ENCODE data around the gene CTNNA3.
A peak's percentile ranks its signal among the peaks of the same experiment; 100 is the strongest.
"Not testable (repeated sequence)": the region's sequence is repeated elsewhere in the genome, so short reads cannot be mapped to it uniquely, and the experiment has no call there.

Gene CTNNA3

GRCh38 chr10:66350622-66351399 is 1345.2 kb downstream of the CTNNA3 start:
- DNase-seq, result no peak

GRCh38 chr10:66349726-66350125 is 1346.3 kb downstream of the CTNNA3 start:
- no peak for DNase-seq

DNA sequence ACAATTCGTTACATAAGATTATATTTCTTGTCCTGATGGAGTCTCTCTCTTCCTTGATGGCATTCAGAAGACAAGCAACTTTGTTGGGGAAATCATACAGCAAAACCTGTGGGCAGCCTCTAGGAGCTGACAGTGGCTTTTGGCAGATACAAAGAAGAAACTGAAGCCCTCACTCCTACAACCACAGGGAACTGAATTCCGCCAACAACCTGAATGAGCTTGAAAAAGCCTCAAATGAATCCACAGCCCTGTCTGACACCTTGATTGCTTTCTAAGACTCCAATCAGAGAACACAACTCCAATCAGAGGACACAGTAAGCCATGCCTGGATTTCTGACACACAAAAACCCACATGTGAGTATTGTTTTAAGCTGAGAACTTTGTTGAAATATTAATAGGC is 1346.9 kb downstream of the CTNNA3 start:
- no peak for DNase-seq

GRCh38 chr10:66337211-66337610 is 1358.8 kb downstream of the CTNNA3 start:
- DNase-seq, result no peak

DNA sequence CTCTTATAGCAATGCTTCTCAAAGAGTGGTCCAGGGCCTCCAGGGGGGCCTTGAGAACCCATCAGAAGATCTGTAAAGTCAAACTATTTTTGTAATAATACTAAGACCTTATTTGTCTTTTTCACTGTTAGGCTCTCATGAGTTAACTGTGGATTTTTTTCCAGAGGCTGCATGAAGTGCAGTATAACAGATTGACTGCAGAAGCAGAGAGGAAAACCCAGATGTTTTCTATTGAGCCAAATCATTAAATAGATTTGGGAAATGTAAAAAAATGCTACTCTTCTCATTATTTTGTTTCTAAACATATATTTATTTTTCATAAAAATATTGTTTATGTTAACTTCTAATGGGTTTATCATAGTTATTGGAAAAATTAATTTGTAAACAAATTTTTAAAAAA is 1359.2 kb downstream of the CTNNA3 start:
- no peak for DNase-seq

DNA sequence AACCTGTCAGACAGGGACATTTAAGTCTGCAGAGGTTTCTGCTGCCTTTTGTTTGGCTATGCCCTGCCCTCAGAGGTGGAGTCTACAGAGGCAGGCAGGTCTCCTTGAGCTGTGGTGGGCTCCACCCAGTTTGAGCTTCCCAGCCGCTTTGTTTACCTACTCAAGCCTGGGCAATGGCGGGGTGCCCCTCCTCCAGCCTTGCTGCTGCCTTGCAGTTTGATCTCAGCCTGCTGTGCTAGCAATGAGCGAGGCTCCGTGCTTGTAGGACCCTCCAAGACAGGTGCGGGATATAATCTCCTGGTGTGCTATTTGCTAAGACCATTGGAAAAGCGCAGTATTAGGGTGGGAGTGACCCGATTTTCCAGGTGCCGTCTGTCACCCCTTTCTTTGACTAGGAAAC is 1360.2 kb downstream of the CTNNA3 start:
- not testable (repeated sequence) for DNase-seq

GRCh38 chr10:66329147-66329546 is 1366.8 kb downstream of the CTNNA3 start:
- DNase-seq, result no peak

- no peak for DNase-seq
These were observed 1369.1 kb downstream of the CTNNA3 start for GRCh38 chr10:66326876-66327275.

DNA sequence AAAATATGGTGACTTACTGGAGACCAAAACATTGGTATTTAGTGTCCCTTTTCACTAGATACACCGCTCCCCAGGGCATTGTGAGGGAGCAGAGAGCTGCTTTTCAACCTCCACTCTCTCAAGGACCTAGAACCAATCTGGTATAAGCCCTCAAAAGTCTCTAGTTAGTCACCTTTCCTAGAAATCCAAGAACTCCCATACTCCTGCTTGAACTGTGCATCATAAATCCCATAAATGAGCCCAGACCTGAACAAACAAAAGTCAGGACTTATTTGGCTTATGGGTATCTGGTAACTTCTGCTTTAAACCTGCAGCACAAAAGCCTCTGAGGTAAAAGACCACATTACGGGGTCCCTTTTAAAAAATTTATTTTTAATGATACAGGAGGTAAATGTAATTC is 1373.2 kb downstream of the CTNNA3 start:
- DNase-seq, result no peak

DNA sequence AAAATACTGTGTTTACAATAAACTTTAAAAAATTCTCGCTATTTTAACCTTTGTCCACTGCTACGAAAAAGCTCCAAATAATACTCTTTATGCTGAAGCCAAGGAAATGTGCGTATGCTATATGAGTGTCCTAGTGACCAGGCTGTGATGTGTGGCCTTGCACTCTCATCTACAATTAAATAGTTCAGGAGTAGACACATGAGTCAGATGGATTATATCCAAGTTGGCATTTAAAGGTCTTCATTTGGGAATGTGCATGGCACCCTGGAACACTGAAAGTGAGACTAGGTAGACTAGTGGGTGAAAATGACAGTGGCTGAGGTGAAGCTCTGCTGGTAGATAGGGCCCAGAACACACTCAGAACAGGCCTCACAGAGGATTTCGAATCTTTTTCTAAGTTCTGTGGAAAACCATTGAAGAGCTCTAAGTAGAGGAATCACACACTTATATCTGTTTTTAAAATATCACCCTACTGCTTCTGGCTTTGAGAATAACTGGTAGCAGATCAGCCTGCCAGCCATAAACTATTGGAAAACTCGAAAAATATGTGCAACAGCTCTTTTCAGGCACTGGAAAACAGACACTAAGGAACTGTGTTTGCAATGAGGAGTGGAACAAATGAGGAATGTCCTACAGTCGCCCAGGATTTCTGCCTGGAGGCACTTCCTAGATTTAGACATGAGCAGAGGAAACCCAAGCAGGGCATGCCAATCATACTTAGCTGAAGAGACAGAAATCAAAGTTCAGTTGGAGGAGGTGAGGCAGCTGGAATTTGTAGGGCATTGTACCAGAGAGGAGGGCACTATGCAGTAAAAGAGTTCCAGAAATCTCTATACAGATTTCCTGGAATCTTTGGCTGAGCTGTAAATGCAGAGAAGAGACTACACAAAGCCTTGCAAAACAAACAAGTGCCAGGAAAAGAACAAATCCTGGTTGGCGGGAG is 1374.0 kb downstream of the CTNNA3 start:
- peak in 1 of 2 experiments; percentile 12 for DNase-seq

DNA sequence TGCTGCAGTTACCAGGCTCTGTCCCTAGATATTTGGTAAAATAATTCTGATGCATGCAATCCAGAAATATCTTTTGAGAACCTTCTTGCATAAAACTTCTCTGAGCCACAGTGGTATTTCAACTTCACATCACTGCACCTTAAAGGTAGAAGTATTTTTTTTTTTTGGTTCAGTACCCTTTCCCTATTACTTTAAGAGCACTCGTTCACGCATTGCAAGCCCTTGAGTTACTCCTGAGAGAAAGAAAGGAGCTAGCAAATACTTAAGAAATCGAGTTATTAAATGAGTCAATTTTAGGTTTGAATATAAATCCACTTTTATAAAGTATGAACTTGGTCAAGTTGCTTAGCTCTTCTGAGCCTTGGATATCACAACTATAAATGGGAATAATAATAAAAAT is 1377.2 kb downstream of the CTNNA3 start:
- no peak for DNase-seq

- no peak for DNase-seq
These were observed 1388.2 kb downstream of the CTNNA3 start for GRCh38 chr10:66307826-66308225.

DNA sequence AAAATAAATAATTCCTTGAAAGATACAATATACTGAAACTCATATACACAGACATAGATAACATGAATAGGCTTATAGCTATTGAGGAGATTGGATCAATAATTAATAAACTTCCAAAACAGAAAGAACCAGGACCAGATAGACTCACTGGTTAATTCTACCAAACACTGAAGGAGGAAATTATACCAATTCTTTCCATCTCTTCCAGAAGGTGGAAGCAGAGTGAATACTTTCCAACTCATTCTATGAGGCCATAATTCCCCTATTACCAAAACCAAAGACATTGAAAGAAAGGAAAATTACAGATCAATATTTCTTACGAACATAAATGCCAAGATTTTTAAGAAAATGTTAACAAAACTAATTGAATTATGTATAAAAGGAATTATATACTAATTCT is 1394.9 kb downstream of the CTNNA3 start:
- no peak for DNase-seq

DNA sequence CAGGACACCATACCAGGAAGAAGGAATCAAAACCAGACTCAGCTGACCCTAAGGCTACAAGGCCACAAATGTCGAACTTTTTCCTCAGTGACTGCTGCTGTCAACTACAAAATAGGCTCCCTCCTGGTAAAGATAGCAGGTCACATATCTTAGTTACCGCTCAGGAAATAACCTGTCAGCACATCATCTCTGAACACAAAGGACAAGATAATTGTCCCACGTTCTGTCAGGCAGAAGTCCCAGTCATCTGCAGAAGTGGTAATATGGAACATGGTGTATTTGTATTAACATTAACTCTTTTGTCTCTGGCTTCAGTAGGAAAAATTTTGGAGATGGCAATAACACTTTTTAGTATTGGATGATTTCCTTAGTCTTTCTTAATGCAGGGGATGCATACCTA is 1400.4 kb downstream of the CTNNA3 start:
- no peak for DNase-seq

GRCh38 chr10:66294538-66294937 is 1401.5 kb downstream of the CTNNA3 start:
- DNase-seq, result no peak

GRCh38 chr10:66292922-66293321 is 1403.1 kb downstream of the CTNNA3 start:
- DNase-seq, result no peak

DNA sequence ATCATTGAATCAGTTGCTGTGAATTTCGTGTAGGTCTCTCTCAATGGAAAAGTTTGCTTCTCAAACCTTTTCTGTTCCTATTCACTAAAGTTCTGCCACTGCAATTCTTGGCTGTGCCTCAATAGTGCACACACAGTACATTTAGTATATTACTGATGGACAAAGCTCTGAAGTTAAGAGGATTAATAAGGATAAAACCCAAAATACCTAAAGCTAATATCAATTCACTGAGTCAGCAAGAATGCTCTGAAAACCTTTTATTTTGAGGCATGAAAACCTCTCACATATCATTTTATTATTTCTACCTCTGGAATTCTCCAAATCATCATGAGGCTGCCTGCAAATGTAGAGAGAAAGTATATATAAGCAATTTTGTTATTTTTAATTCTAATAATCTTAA is 1403.5 kb downstream of the CTNNA3 start:
- DNase-seq, result no peak

DNA sequence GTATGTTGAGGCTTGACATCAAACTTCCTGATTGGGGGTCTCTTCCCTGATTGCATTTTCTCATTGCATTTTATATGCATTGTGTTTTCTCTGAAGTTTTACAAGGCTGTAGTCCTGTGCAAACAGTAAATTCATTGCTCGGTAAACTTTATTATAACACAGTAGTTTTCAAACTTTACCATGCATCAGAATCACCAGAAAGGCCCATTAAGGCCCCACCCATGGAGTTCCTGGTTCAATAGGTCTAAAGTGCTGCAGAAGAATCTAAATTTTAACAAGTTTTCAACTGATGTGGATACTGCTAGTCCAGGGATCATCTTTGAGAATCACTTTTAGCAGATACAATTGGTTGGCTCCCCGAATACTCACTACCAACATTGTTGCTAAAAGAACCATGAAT is 1404.9 kb downstream of the CTNNA3 start:
- no peak for DNase-seq

DNA sequence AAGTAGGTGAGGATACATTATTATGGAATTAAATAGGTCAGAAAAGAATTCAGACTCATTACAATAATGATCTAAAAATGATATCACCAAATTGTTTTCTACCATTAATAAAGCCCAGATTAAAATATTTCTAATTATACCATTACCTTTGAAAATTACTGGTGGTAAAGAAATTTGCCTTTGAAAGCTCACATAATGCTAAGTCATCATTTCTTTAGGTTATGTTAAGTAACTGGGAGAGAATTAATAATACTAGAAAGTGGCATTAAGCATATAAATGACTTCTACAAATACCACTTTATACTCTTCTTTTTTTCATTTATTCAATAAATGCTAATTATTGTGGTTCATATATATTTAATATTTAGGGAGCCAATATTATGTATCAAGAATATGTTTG is 1411.4 kb downstream of the CTNNA3 start:
- no peak for DNase-seq

- no peak for DNase-seq
These were observed 1412.0 kb downstream of the CTNNA3 start for GRCh38 chr10:66283874-66284464.

DNA sequence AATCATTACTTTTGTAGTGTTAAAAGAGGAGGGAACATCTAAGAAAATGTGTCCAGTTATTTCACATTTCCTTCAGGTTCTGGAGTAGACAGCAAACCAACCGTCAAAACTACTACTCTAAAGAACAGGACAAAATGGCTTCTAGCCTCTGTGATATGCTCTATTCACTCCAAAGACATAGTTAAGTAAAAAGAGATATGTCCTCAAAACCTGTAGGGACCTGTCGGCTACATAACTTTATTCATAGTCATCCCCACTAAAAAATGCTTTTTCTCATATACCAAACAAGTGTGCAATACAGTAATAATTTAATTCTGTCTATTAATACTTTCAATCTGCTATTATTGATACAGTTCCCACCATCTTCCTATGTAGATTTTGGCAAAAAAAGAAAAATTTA is 1412.9 kb downstream of the CTNNA3 start:
- no peak for DNase-seq

DNA sequence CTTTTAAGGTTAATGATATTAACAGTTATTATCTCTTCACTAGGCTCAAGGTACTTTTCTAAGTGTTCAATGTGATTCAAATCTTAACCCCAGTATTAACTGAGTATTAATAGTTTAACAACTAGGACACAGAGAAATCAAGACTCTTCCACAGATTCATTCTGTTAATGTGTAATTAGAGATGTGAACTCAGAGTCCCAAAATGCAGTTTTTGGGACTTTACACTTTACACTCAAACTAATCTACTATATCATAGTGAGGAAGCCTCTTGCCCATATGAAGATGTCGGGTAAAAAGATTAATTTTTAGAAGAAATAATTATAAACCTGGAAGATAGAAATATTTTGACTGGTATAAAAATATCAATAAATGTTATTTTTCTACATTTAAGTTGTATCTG is 1414.7 kb downstream of the CTNNA3 start:
- no peak for DNase-seq

DNA sequence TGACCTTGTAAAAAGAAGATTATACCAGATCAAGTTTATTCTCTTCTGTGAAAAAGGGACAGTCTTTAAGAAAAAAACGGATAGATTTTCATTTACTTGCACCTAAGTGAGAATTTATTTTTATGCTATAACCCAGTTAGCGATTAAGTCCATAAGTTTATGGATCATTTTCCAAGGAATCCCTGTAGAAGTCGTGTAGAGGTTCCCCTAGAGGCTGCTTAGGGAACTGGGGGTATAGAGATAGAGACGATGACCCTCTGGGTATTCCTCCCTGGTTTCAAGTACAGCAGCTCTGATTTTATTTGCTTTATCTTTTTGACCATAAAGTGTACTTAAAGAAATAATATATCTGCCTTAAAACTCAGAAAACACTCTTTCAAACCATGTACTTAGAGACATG is 1418.5 kb downstream of the CTNNA3 start:
- DNase-seq, result no peak
